GM12878 (cell line): ENCODE data around the gene CCDC107. TPM values are rescaled to one million over a fixed set of nuclear protein-coding genes. Genes with fewer than 3 reads are reported as not detected.

Source experiments
- ATAC-seq: fragments of 200-7000 bp; cut with Tn5 transposase; 3 replicates; pipeline ENCODE4 v1.9.1; 2020; ENCODE audit warnings: mild to moderate bottlenecking, moderate library complexity
- BruUV-seq: library from RNA; stranded (reverse); fragments of 400-500 nt; replicated peaks from 2 replicates; lab custom pipeline; 2021; lab: Mats Ljungman, UMichigan
- CTCF ChIA-PET: fragments of 300-600 bp; sonication (Branson Sonifier 250); formaldehyde crosslinking; extraction: SDS; loops from one replicate; lab custom pipeline; 2021; ENCODE audit warnings: inconsistent platforms; lab: Yijun Ruan, JAX
- POLR2A ChIA-PET: fragments of 350-600 bp; formaldehyde crosslinking; extraction: SDS; loops from one replicate; lab custom pipeline; 2021; ENCODE audit warnings: inconsistent platforms; lab: Charles Lee
- RAD21 ChIA-PET: fragments of 300-600 bp; sonication (Branson Sonifier 250); formaldehyde crosslinking; loops from one replicate; lab custom pipeline; 2023; ENCODE audit warnings: antibody characterized with exemption; ENCODE audit not compliant: unreplicated experiment; lab: Charles Lee
- SMC1A ChIA-PET: fragments of 300-600 bp; sonication (Branson Sonifier 250); formaldehyde crosslinking; loops from one replicate; lab custom pipeline; 2023; ENCODE audit not compliant: unreplicated experiment, uncharacterized antibody; lab: Charles Lee
- DNase-seq: peaks from one replicate; pipeline ENCODE4 v3.0.0-alpha.2; 2011; ENCODE audit warnings: low read depth, low spot score
- FAIRE-seq: peaks from 3 replicates; lab custom pipeline; 2011; peaks lifted over from hg19 to GRCh38; lab: Jason Lieb, UNC
- H2AFZ ChIP-seq: 2 replicates; pipeline ENCODE4 v1.6.0; 2011; ENCODE audit warnings: low read depth, low read length, control low read depth; ENCODE audit not compliant: control insufficient read depth
- H3K27ac ChIP-seq: 2 replicates; pipeline ENCODE4 v1.5.1; 2011; ENCODE audit warnings: control low read depth; ENCODE audit not compliant: control insufficient read depth, insufficient read depth
- H3K27me3 ChIP-seq, 2 experiments: replicated peaks in 1 of 2; 2 replicates each; pipeline versions ENCODE4 v1.6.0 to v1.6.1; 2011; ENCODE audit warnings: low read length in 1 of 2; ENCODE audit not compliant: control insufficient read depth in 2 of 2, insufficient read depth in 2 of 2
- H3K36me3 ChIP-seq, 2 experiments: 2 replicates each; pipeline ENCODE4 v1.5.1; 2011; ENCODE audit warnings: low read length in 1 of 2; ENCODE audit not compliant: control insufficient read depth in 2 of 2, insufficient read depth in 2 of 2
- H3K4me1 ChIP-seq: 2 replicates; pipeline ENCODE4 v1.6.1; 2011; ENCODE audit warnings: mild to moderate bottlenecking, low read length, moderate library complexity, mixed read lengths; ENCODE audit not compliant: control insufficient read depth, insufficient read depth
- H3K4me2 ChIP-seq: 2 replicates; pipeline ENCODE4 v1.6.0; 2011; ENCODE audit warnings: control low read depth; ENCODE audit not compliant: control insufficient read depth, insufficient read depth
- H3K4me3 ChIP-seq: fragments of 200-600 bp; sonication (generic); 2 replicates; pipeline ENCODE4 v1.5.1; 2016
- H3K79me2 ChIP-seq: 2 replicates; pipeline ENCODE4 v1.6.0; 2011; ENCODE audit warnings: low read length; ENCODE audit not compliant: control insufficient read depth, insufficient read depth
- H3K9ac ChIP-seq: 2 replicates; pipeline ENCODE4 v1.8.0; 2011; ENCODE audit warnings: low read length, control low read depth, mixed read lengths; ENCODE audit not compliant: control insufficient read depth, insufficient read depth
- H3K9me3 ChIP-seq: replicated peaks from 3 replicates; pipeline ENCODE4 v1.5.1; 2011; ENCODE audit warnings: mild to moderate bottlenecking, low read length; ENCODE audit not compliant: control insufficient read depth, insufficient read depth
- H4K20me1 ChIP-seq: 2 replicates; pipeline ENCODE4 v1.6.0; 2011; ENCODE audit not compliant: control insufficient read depth, insufficient read depth
- BCL11A ChIP-seq: IDR thresholded peaks from 2 replicates; pipeline ENCODE4 v1.6.1; 2011; ENCODE audit warnings: low read depth, low read length
- BCL3 ChIP-seq: IDR thresholded peaks from 2 replicates; pipeline ENCODE4 v1.6.1; 2011; ENCODE audit warnings: borderline replicate concordance, low read depth, mild to moderate bottlenecking, moderate library complexity, low read length; ENCODE audit not compliant: insufficient read depth, poor library complexity, severe bottlenecking
- CBFB ChIP-seq: IDR thresholded peaks from 2 replicates; pipeline ENCODE4 v1.6.1; 2016; ENCODE audit warnings: antibody characterized with exemption, low read depth
- EED ChIP-seq: sonication (generic); IDR thresholded peaks from 2 replicates; pipeline ENCODE4 v1.6.1; 2016; ENCODE audit warnings: antibody characterized with exemption, low read depth
- POLR2AphosphoS2 ChIP-seq: IDR thresholded peaks from 2 replicates; pipeline ENCODE4 v1.6.1; 2011; ENCODE audit warnings: low read depth, mild to moderate bottlenecking, low read length, improper control_type of control experiment, moderate library complexity
- RB1 ChIP-seq: fragments of 450-650 bp; formaldehyde crosslinking; IDR thresholded peaks from 2 replicates; pipeline ENCODE4 v1.6.1; 2017; ENCODE audit warnings: mild to moderate bottlenecking, borderline replicate concordance
- RELB ChIP-seq: fragments of 450-650 bp; IDR thresholded peaks from 2 replicates; pipeline ENCODE4 v1.6.1; 2017; ENCODE audit warnings: low read depth, mild to moderate bottlenecking, moderate library complexity
- SIN3A ChIP-seq: IDR thresholded peaks from 2 replicates; pipeline ENCODE4 v1.6.1; 2012; ENCODE audit warnings: low read depth, low read length, improper control_type of control experiment
- TBL1XR1 ChIP-seq: IDR thresholded peaks from 2 replicates; pipeline ENCODE4 v1.6.1; 2012; ENCODE audit warnings: low read depth, low read length, improper control_type of control experiment
- TCF7 ChIP-seq: IDR thresholded peaks from 2 replicates; pipeline ENCODE4 v1.6.1; 2014; ENCODE audit warnings: antibody characterized with exemption, borderline replicate concordance
- WRNIP1 ChIP-seq: IDR thresholded peaks from 2 replicates; pipeline ENCODE4 v1.6.1; 2011; ENCODE audit warnings: low read depth, low read length, improper control_type of control experiment, borderline replicate concordance
- YBX1 ChIP-seq: fragments of 450-650 bp; IDR thresholded peaks from 2 replicates; pipeline ENCODE4 v1.6.1; 2016; ENCODE audit warnings: antibody characterized with exemption
- YY1 ChIP-seq: IDR thresholded peaks from 2 replicates; pipeline ENCODE4 v1.6.1; 2011; ENCODE audit warnings: low read depth, mild to moderate bottlenecking, low read length
- ZNF384 ChIP-seq: IDR thresholded peaks from 2 replicates; pipeline ENCODE4 v1.6.1; 2012; ENCODE audit warnings: low read depth, mild to moderate bottlenecking, low read length, improper control_type of control experiment, borderline replicate concordance
- WGBS: methylation state at CpG from one replicate; pipeline ENCODE4 v1.1.6; 2016; ENCODE audit warnings: low lambda C conversion rate; ENCODE audit not compliant: insufficient replicate concordance, insufficient coverage; ENCODE audit errors: missing lambda C conversion rate; 5-methylcytosine and 5-hydroxymethylcytosine counted together
- in situ Hi-C: fragments of 300-500 bp; cut with MboI; formaldehyde crosslinking; loops from 9 replicates; pipeline ENCODE4 v1.14.3; 2018; ENCODE audit warnings: mixed read lengths
- intact Hi-C: fragments of 100-400 bp; cut with micrococcal nuclease; formaldehyde crosslinking; loops from one replicate; pipeline ENCODE4 v1.14.2; 2022; ENCODE audit not compliant: unreplicated experiment
- polyA plus RNA-seq, 11 experiments: library from polyadenylated mRNA; depleted of rRNA in 4 of 11; unstranded in 6 of 11; stranded (reverse) in 5 of 11; fragments of >200 nt; fragmentation: Nextera tagmentation in 4 of 11; fragmentation: Illumina TruSeq in 1 of 11; extraction: Ambion mirVana in 4 of 11; extraction: Trizol in 1 of 11; gene quantifications; 1 replicate in 1 of 11; 2 replicates in 10 of 11; pipeline versions ENCODE4 v1.2.1 to v1.2.3, GENCODE V29; 2011 to 2016; ENCODE audit warnings: inconsistent platforms in 2 of 11, missing spikeins in 2 of 11, low read depth in 1 of 11
- total RNA-seq, 4 experiments: library from RNA; depleted of rRNA in 3 of 4; stranded (reverse); fragments of >200 nt in 3 of 4; fragmentation: Illumina TruSeq in 1 of 4; extraction: Trizol in 1 of 4; gene quantifications; 2 replicates each; pipeline versions ENCODE4 v1.2.1 to v1.2.3, GENCODE V29; 2013 to 2021
- TF ChIP-seq, protein P1 (sequence below): fragments of 450-650 bp; IDR thresholded peaks from 2 replicates; pipeline ENCODE4 v1.6.1; 2017; ENCODE audit warnings: mild to moderate bottlenecking, moderate library complexity

Gene CCDC107
- total and polyA plus RNA-seq, 10 of the 15 experiments (the other 5 are each of a cell fraction or from before 2014, with no cell fraction given) = 0.19 to 18.3 (median 10.6) TPM

DNA sequence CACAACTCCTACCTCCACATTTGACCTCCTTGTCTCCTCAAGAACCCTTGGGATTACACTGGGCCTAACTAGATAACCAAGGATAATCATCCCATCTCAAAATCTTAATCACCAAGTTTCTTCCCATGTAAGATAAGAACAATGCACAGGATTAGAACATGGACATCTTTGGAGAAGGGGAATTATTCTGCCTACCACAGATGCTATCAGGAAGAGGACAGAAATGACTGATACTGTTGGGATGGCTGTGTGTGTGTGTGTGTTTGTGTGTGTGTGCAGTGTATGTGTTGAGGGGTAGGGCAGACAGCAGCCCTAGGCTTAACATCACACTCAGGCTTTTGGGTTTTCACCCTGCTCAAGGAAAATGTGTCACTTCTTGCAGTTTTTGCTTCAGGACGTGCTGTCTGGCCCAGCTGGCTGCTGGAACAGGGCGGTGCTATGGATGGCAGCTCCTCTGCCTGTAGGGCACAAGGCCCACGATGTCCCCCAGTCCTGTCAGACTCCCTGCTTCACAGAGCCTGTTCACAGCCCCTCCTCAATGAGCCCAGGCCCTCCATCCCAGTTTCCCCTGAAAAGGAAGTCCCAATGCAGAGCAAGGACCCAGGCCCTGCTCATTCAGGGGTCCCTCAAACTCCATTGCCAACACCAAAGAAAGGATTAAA, 23.4 kb downstream of the CCDC107 start:
- BruUV-seq = no TSS peak
- FAIRE-seq (no peak), DNase-seq (no peak), ATAC-seq (no peak)
- ChIA-PET SMC1A (interaction anchor here (1.0 to 1.8 kb wide), 4 partner anchors 12 to 201 kb away, joined by 3 to 6 read pairs (median 4); no protein-coding TSS in a partner anchor), POLR2A (interaction anchor here (1.4 to 1.8 kb wide), 3 partner anchors 14 to 46 kb away, joined by 3 to 5 read pairs (median 3); no protein-coding TSS in a partner anchor), RAD21 (interaction anchor here (1.1 kb wide), 1 partner anchor 17 kb away, joined by 4 read pairs; the partner anchor contains the start of gene ARHGEF39), CTCF (interaction anchor here (1.0 to 2.6 kb wide), 3 partner anchors 14 to 22 kb away, joined by 6 to 28 read pairs (median 7); no protein-coding TSS in a partner anchor)
- H3K36me3 ChIP-seq = no peaks in the 10 kb centered on the region
- H4K20me1 ChIP-seq = no peaks in the 10 kb centered on the region
- H3K4me1 ChIP-seq = peaks cover 8% of the 10 kb centered on the region
- no peaks in the 10 kb centered on the region; a peak in 2 of 4 replicates for H3K27me3 ChIP-seq
- H3K27ac ChIP-seq = no peak overlapping the region
- no peaks in the 10 kb centered on the region for H3K79me2 ChIP-seq
- 46% methylated on average over 3 of the region's 3 CpGs for WGBS
- TF ChIP-seq BCL3 = no peak
- TF ChIP-seq YY1 = no peak
- TF ChIP-seq ZNF384 = no peak
- TF ChIP-seq CBFB = no peak
- no peak for TF ChIP-seq BCL11A
- TF ChIP-seq, protein P1, sequence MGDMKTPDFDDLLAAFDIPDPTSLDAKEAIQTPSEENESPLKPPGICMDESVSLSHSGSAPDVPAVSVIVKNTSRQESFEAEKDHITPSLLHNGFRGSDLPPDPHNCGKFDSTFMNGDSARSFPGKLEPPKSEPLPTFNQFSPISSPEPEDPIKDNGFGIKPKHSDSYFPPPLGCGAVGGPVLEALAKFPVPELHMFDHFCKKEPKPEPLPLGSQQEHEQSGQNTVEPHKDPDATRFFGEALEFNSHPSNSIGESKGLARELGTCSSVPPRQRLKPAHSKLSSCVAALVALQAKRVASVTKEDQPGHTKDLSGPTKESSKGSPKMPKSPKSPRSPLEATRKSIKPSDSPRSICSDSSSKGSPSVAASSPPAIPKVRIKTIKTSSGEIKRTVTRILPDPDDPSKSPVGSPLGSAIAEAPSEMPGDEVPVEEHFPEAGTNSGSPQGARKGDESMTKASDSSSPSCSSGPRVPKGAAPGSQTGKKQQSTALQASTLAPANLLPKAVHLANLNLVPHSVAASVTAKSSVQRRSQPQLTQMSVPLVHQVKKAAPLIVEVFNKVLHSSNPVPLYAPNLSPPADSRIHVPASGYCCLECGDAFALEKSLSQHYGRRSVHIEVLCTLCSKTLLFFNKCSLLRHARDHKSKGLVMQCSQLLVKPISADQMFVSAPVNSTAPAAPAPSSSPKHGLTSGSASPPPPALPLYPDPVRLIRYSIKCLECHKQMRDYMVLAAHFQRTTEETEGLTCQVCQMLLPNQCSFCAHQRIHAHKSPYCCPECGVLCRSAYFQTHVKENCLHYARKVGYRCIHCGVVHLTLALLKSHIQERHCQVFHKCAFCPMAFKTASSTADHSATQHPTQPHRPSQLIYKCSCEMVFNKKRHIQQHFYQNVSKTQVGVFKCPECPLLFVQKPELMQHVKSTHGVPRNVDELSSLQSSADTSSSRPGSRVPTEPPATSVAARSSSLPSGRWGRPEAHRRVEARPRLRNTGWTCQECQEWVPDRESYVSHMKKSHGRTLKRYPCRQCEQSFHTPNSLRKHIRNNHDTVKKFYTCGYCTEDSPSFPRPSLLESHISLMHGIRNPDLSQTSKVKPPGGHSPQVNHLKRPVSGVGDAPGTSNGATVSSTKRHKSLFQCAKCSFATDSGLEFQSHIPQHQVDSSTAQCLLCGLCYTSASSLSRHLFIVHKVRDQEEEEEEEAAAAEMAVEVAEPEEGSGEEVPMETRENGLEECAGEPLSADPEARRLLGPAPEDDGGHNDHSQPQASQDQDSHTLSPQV = no peak
- no peak for TF ChIP-seq SIN3A
- TF ChIP-seq POLR2AphosphoS2 = no peak
- TF ChIP-seq TCF7 = no peak
- TF ChIP-seq EED = no peak
- TF ChIP-seq YBX1 = no peak
- TF ChIP-seq RELB = no peak
- TF ChIP-seq RB1 = no peak
- no peak for TF ChIP-seq WRNIP1
- no peak for TF ChIP-seq TBL1XR1
- H3K9me3 ChIP-seq = no peaks in the 10 kb centered on the region
- intact Hi-C loops = no loop called here
- no peak overlapping the region for H3K9ac ChIP-seq
- no peak overlapping the region for H3K4me3 ChIP-seq
- no peak overlapping the region for H2AFZ ChIP-seq
- no peak overlapping the region for H3K4me2 ChIP-seq
- in situ Hi-C loops = no loop called here
